ENCODE results near the gene STK35.

DNA sequence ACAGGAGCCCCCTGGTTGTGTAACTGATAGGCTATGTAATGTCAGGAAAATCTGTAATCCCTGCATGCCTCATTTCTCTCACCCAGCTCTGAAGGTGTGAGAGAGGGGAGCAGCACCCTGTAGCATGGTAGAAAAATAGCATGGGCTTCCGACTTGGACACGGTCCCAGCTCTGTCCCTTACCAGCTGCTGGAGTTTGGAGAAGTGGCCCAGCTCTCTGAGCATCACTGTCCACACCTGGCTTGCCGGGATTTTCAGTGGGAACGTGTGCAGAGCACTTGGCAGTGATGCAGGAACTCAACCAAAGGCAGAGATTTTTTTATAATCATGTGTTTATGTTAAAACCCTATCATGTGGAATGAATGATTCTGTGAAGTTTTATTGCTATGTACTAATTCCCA, 34.6 kb downstream of the STK35 start:
- TF ChIP-seq, protein P1, sequence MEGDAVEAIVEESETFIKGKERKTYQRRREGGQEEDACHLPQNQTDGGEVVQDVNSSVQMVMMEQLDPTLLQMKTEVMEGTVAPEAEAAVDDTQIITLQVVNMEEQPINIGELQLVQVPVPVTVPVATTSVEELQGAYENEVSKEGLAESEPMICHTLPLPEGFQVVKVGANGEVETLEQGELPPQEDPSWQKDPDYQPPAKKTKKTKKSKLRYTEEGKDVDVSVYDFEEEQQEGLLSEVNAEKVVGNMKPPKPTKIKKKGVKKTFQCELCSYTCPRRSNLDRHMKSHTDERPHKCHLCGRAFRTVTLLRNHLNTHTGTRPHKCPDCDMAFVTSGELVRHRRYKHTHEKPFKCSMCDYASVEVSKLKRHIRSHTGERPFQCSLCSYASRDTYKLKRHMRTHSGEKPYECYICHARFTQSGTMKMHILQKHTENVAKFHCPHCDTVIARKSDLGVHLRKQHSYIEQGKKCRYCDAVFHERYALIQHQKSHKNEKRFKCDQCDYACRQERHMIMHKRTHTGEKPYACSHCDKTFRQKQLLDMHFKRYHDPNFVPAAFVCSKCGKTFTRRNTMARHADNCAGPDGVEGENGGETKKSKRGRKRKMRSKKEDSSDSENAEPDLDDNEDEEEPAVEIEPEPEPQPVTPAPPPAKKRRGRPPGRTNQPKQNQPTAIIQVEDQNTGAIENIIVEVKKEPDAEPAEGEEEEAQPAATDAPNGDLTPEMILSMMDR (IDR thresholded peaks at IDR 0.05; ENCODE audit: extremely low read depth in 1 of 2, insufficient read depth in 1 of 2, low read depth in 1 of 2, low read length in 2 of 2): no peak
- TF ChIP-seq, protein P2, sequence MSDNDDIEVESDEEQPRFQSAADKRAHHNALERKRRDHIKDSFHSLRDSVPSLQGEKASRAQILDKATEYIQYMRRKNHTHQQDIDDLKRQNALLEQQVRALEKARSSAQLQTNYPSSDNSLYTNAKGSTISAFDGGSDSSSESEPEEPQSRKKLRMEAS (IDR thresholded peaks at IDR 0.05; ENCODE audit: insufficient read depth, insufficient read length): no peak
- TF ChIP-seq JUN (IDR thresholded peaks at IDR 0.05; ENCODE audit: borderline replicate concordance, insufficient read depth, insufficient read length, low read depth): no peak

Data from endothelial cell of umbilical vein (primary cell).